ENCODE results near the gene EPB41.
A peak's percentile ranks its signal among the peaks of the same experiment; 100 is the strongest.

Gene EPB41

GRCh38 chr1:28925350-28925891 is 11.1 kb downstream of the EPB41 start:
- no peaks in the 10 kb centered on the region for H3K27me3 ChIP-seq (ENCODE audit: control insufficient read depth, insufficient read depth, low read length, poor library complexity, severe bottlenecking)
- no peak overlapping the region for H3K27ac ChIP-seq (ENCODE audit: insufficient read depth, low read depth, low read length, poor library complexity, severe bottlenecking)
- WGBS, 2 experiments, result 94 to 97% methylated on average over 4 of the region's 4 CpGs
- no peaks in the 10 kb centered on the region for H3K9me3 ChIP-seq (ENCODE audit: control insufficient read depth, low read length)
- no peak overlapping the region for H3K4me3 ChIP-seq (ENCODE audit: insufficient read depth, low read depth, low read length)
- no peaks in the 10 kb centered on the region for H3K36me3 ChIP-seq (ENCODE audit: control insufficient read depth, insufficient read depth, low read length)
- peaks cover 13% of the 10 kb centered on the region for H3K4me1 ChIP-seq (ENCODE audit: control insufficient read depth, insufficient read depth, low read length)

- no peak overlapping the region for H3K27ac ChIP-seq (ENCODE audit: insufficient read depth, low read depth, low read length, poor library complexity, severe bottlenecking)
- H3K36me3 ChIP-seq (ENCODE audit: control insufficient read depth, insufficient read depth, low read length), result no peaks in the 10 kb centered on the region
- H3K27me3 ChIP-seq (ENCODE audit: control insufficient read depth, insufficient read depth, low read length, poor library complexity, severe bottlenecking), result no peaks in the 10 kb centered on the region
- WGBS, 2 experiments, result 60 to 62% methylated on average over 2 of the region's 2 CpGs
- H3K9me3 ChIP-seq (ENCODE audit: control insufficient read depth, low read length), result no peaks in the 10 kb centered on the region
- H3K4me1 ChIP-seq (ENCODE audit: control insufficient read depth, insufficient read depth, low read length), result peaks cover 13% of the 10 kb centered on the region
- no peak overlapping the region for H3K4me3 ChIP-seq (ENCODE audit: insufficient read depth, low read depth, low read length)
These were observed 12.4 kb downstream of the EPB41 start for GRCh38 chr1:28926629-28927265.

- Histone ChIP-seq H3K27me3 (ENCODE audit: control insufficient read depth, insufficient read depth, low read length, poor library complexity, severe bottlenecking) (no peaks in the 10 kb centered on the region), H3K27ac (ENCODE audit: insufficient read depth, low read depth, low read length, poor library complexity, severe bottlenecking) (peak overlapping the region; percentile 73)
- WGBS, 2 experiments, result 94 to 100% methylated on average over 1 to 3 of the region's 3 CpGs
These were observed 12.9 kb downstream of the EPB41 start for GRCh38 chr1:28927266-28927647.

GRCh38 chr1:28927648-28928313 is 13.4 kb downstream of the EPB41 start:
- H3K9me3 ChIP-seq (ENCODE audit: control insufficient read depth, low read length), result no peaks in the 10 kb centered on the region
- H3K27me3 ChIP-seq (ENCODE audit: control insufficient read depth, insufficient read depth, low read length, poor library complexity, severe bottlenecking), result no peaks in the 10 kb centered on the region
- H3K27ac ChIP-seq (ENCODE audit: insufficient read depth, low read depth, low read length, poor library complexity, severe bottlenecking), result peak overlapping the region; percentile 73
- no peak overlapping the region for H3K4me3 ChIP-seq (ENCODE audit: insufficient read depth, low read depth, low read length)
- H3K36me3 ChIP-seq (ENCODE audit: control insufficient read depth, insufficient read depth, low read length), result no peaks in the 10 kb centered on the region
- peaks cover 13% of the 10 kb centered on the region for H3K4me1 ChIP-seq (ENCODE audit: control insufficient read depth, insufficient read depth, low read length)
- WGBS, 2 experiments, result 100% methylated on average over 1 of the region's 1 CpG; no CpG with 5 or more reads in 1 of the 2 experiments

More at GRCh38 chr1:28927266-28927647, 12.9 kb downstream of the EPB41 start:
- H3K4me3 ChIP-seq (ENCODE audit: insufficient read depth, low read depth, low read length), result no peak overlapping the region
- H3K9me3 ChIP-seq (ENCODE audit: control insufficient read depth, low read length), result no peaks in the 10 kb centered on the region
- H3K36me3 ChIP-seq (ENCODE audit: control insufficient read depth, insufficient read depth, low read length), result no peaks in the 10 kb centered on the region
- peaks cover 13% of the 10 kb centered on the region for H3K4me1 ChIP-seq (ENCODE audit: control insufficient read depth, insufficient read depth, low read length)

- Histone ChIP-seq H3K27me3 (ENCODE audit: control insufficient read depth, insufficient read depth, low read length, poor library complexity, severe bottlenecking) (no peaks in the 10 kb centered on the region), H3K9me3 (ENCODE audit: control insufficient read depth, low read length) (no peaks in the 10 kb centered on the region), H3K36me3 (ENCODE audit: control insufficient read depth, insufficient read depth, low read length) (no peaks in the 10 kb centered on the region), H3K27ac (ENCODE audit: insufficient read depth, low read depth, low read length, poor library complexity, severe bottlenecking) (peak overlapping the region; percentile 2), H3K4me3 (ENCODE audit: insufficient read depth, low read depth, low read length) (no peak overlapping the region), H3K4me1 (ENCODE audit: control insufficient read depth, insufficient read depth, low read length) (peaks cover 13% of the 10 kb centered on the region)
- 100% methylated on average over 1 of the region's 2 CpGs for WGBS, 2 experiments
These were observed 14.1 kb downstream of the EPB41 start for GRCh38 chr1:28928314-28928941.

GRCh38 chr1:28933277-28933676 is 18.9 kb downstream of the EPB41 start:
- no peaks in the 10 kb centered on the region for H3K36me3 ChIP-seq (ENCODE audit: control insufficient read depth, insufficient read depth, low read length)
- H3K9me3 ChIP-seq (ENCODE audit: control insufficient read depth, low read length), result no peaks in the 10 kb centered on the region
- no peak overlapping the region for H3K4me3 ChIP-seq (ENCODE audit: insufficient read depth, low read depth, low read length)
- peaks cover 2% of the 10 kb centered on the region for H3K4me1 ChIP-seq (ENCODE audit: control insufficient read depth, insufficient read depth, low read length)
- H3K27me3 ChIP-seq (ENCODE audit: control insufficient read depth, insufficient read depth, low read length, poor library complexity, severe bottlenecking), result no peaks in the 10 kb centered on the region
- no peak overlapping the region for H3K27ac ChIP-seq (ENCODE audit: insufficient read depth, low read depth, low read length, poor library complexity, severe bottlenecking)
- WGBS, 2 experiments, result 94 to 98% methylated on average over 2 of the region's 2 CpGs

- Histone ChIP-seq H3K27ac (ENCODE audit: insufficient read depth, low read depth, low read length, poor library complexity, severe bottlenecking) (no peak overlapping the region), H3K4me3 (ENCODE audit: insufficient read depth, low read depth, low read length) (no peak overlapping the region), H3K9me3 (ENCODE audit: control insufficient read depth, low read length) (no peaks in the 10 kb centered on the region), H3K4me1 (ENCODE audit: control insufficient read depth, insufficient read depth, low read length) (no peaks in the 10 kb centered on the region), H3K36me3 (ENCODE audit: control insufficient read depth, insufficient read depth, low read length) (no peaks in the 10 kb centered on the region), H3K27me3 (ENCODE audit: control insufficient read depth, insufficient read depth, low read length, poor library complexity, severe bottlenecking) (no peaks in the 10 kb centered on the region)
These were observed 19.5 kb downstream of the EPB41 start for GRCh38 chr1:28933918-28934317.

- 91 to 93% methylated on average over 5 of the region's 5 CpGs for WGBS, 2 experiments
These were observed 20.3 kb downstream of the EPB41 start for GRCh38 chr1:28934676-28935075.

GRCh38 chr1:28935293-28935692 is 20.9 kb downstream of the EPB41 start:
- H3K27ac ChIP-seq (ENCODE audit: insufficient read depth, low read depth, low read length, poor library complexity, severe bottlenecking), result no peak overlapping the region
- H3K4me3 ChIP-seq (ENCODE audit: insufficient read depth, low read depth, low read length), result no peak overlapping the region
- no peaks in the 10 kb centered on the region for H3K4me1 ChIP-seq (ENCODE audit: control insufficient read depth, insufficient read depth, low read length)
- no peaks in the 10 kb centered on the region for H3K9me3 ChIP-seq (ENCODE audit: control insufficient read depth, low read length)
- H3K27me3 ChIP-seq (ENCODE audit: control insufficient read depth, insufficient read depth, low read length, poor library complexity, severe bottlenecking), result no peaks in the 10 kb centered on the region
- 92 to 93% methylated on average over 5 of the region's 5 CpGs for WGBS, 2 experiments
- H3K36me3 ChIP-seq (ENCODE audit: control insufficient read depth, insufficient read depth, low read length), result no peaks in the 10 kb centered on the region

More at GRCh38 chr1:28934676-28935075, 20.3 kb downstream of the EPB41 start:
- no peaks in the 10 kb centered on the region for H3K36me3 ChIP-seq (ENCODE audit: control insufficient read depth, insufficient read depth, low read length)
- no peaks in the 10 kb centered on the region for H3K4me1 ChIP-seq (ENCODE audit: control insufficient read depth, insufficient read depth, low read length)
- H3K4me3 ChIP-seq (ENCODE audit: insufficient read depth, low read depth, low read length), result no peak overlapping the region
- H3K9me3 ChIP-seq (ENCODE audit: control insufficient read depth, low read length), result no peaks in the 10 kb centered on the region
- no peaks in the 10 kb centered on the region for H3K27me3 ChIP-seq (ENCODE audit: control insufficient read depth, insufficient read depth, low read length, poor library complexity, severe bottlenecking)
- no peak overlapping the region for H3K27ac ChIP-seq (ENCODE audit: insufficient read depth, low read depth, low read length, poor library complexity, severe bottlenecking)

- 92 to 94% methylated on average over 1 of the region's 1 CpG for WGBS, 2 experiments
- H3K27me3 ChIP-seq (ENCODE audit: control insufficient read depth, insufficient read depth, low read length, poor library complexity, severe bottlenecking), result no peaks in the 10 kb centered on the region
- H3K4me3 ChIP-seq (ENCODE audit: insufficient read depth, low read depth, low read length), result no peak overlapping the region
- no peaks in the 10 kb centered on the region for H3K9me3 ChIP-seq (ENCODE audit: control insufficient read depth, low read length)
- no peak overlapping the region for H3K27ac ChIP-seq (ENCODE audit: insufficient read depth, low read depth, low read length, poor library complexity, severe bottlenecking)
- H3K4me1 ChIP-seq (ENCODE audit: control insufficient read depth, insufficient read depth, low read length), result no peaks in the 10 kb centered on the region
- no peaks in the 10 kb centered on the region for H3K36me3 ChIP-seq (ENCODE audit: control insufficient read depth, insufficient read depth, low read length)
These were observed 21.7 kb downstream of the EPB41 start for GRCh38 chr1:28936094-28936493.

Measured in ectodermal cell (in vitro differentiated cells).